NCI-H146 treated with DMSO at 0.1 percent for 48 hours (cell line): Measurements from ENCODE around the gene BMP8A.
"Not testable (repeated sequence)": the region's sequence is repeated elsewhere in the genome, so short reads cannot be mapped to it uniquely, and the experiment has no call there.

Experiments
- DNase-seq: peaks from one replicate; lab custom pipeline; 2025; ENCODE audit not compliant: unreplicated experiment; lab: John Stamatoyannopoulos, UW

Gene BMP8A, protein sequence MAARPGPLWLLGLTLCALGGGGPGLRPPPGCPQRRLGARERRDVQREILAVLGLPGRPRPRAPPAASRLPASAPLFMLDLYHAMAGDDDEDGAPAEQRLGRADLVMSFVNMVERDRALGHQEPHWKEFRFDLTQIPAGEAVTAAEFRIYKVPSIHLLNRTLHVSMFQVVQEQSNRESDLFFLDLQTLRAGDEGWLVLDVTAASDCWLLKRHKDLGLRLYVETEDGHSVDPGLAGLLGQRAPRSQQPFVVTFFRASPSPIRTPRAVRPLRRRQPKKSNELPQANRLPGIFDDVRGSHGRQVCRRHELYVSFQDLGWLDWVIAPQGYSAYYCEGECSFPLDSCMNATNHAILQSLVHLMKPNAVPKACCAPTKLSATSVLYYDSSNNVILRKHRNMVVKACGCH

DNA sequence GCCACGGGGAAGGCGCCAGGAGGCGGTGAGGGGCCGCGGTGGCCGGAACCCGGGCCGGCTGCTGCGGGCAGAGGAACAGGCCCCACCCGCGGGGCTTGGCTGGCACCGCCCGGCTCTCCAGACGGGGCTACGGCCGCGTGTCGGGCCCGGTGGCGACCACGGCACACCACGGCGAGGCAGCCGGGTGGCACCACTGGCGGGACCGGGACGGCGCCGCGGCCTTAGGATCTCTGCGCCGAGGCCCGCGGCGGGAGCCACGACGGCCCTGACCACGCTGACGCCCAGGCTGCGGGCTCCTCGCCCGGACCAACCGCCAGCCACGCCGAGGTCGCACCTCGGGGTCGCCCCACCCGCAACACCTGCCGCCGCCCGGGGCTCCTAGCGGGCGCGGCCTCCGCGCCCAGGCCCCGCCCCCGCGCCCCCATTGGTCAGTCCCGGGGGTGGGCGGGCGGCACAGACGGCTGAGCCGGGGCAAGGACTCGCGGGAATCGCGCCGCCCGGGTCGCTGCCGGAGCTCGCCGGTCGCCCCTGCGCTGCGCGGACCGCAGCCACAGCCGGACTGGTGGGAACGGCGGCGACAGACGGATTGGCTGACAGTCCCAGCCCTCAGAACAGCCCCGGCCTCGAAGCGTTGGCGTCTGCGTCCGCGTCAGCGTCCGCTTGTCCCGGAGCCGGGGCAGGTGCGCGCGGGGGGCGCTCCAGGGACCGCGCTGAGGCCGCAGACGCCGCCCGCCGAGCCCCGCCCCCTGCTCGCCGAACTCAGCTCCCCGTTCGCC, at the start of gene BMP8A:
Gene BMP8A, plus strand, starts transcription at position 491 of the 776 bp plus-strand sequence. CDS start 356 bp downstream, outside the sequence.
- DNase-seq, result peak; percentile 64

DNA sequence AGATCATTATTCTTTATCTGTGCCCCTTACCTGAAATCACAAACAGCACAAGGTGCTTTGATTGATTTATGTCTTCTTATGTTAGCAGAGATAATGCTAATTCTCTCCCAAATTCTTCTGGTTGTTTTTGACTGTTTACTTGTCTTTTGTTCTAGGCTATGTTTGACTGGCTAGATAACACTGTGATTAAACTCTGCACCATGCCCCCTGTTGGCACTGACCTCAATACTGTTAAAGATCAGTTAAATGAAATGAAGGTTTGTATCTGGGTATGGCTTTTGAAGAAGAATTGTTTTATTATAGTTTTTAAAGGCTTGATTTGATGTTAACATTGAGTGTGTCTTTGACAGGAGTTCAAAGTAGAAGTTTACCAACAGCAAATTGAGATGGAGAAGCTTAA, 49.6 kb upstream of the BMP8A start:
- no peak for DNase-seq

DNA sequence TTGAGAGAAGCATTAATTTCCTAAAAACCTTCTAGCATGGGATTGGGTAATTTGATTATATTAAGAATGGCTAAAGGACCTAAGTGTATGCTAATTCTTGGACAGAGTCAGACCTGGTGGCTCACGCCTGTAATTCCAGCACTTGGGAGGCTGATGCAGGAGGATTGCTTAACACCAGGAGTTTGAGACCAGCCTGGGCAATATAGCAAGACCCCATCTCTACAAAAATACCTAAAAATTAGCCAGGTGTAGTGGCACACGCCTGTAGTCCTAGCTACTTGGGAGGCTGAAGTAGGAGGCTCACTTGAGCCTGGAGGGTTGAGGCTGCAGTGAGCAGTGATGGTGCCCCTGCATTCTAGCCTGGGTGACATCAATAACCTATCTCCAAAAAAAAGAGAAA, 45.9 kb upstream of the BMP8A start:
- DNase-seq, result no peak

DNA sequence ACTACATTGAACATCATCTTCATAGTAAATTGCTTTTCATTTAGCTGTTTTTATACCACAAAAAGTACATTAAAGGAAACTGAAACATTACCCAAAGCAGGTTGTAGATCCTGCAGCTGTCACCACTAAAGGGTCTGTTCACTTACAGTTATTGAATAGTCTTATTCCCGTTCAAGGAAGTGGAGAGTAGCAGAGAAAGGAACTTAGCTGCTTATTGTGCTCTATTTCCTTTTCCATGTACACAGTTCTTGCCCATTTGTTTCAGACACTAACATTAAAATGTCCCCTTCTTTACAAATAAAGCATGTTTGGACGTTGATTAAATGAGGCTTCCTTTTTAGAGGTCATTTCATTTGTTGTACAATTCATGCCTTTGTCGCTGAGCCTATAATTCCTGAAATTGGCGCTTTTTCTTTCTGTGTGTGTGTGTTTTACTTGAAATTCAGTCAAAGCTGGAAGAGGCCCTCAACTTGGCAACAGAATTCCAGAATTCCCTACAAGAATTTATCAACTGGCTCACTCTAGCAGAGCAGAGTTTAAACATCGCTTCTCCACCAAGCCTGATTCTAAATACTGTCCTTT, 44.4 kb upstream of the BMP8A start:
- DNase-seq, result no peak

DNA sequence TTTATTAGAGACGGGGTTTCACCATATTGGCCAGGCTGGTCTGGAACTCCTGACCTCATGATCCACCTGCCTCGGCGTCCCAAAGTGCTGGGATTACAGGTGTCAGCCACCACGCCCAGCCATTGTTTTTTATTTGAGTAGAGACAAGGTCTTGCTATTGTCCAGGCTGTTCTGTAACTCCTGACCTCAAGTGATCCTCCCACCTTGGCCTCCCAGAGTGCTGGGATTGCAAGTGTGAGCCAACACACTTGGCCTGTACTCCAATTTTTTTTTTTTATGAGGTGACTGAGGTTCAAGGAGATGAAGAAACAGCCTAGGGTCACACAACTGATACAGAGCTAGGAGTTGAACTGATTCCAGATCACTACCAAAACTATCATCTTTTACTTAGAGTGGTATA, 41.4 kb upstream of the BMP8A start:
- DNase-seq, result not testable (repeated sequence)

DNA sequence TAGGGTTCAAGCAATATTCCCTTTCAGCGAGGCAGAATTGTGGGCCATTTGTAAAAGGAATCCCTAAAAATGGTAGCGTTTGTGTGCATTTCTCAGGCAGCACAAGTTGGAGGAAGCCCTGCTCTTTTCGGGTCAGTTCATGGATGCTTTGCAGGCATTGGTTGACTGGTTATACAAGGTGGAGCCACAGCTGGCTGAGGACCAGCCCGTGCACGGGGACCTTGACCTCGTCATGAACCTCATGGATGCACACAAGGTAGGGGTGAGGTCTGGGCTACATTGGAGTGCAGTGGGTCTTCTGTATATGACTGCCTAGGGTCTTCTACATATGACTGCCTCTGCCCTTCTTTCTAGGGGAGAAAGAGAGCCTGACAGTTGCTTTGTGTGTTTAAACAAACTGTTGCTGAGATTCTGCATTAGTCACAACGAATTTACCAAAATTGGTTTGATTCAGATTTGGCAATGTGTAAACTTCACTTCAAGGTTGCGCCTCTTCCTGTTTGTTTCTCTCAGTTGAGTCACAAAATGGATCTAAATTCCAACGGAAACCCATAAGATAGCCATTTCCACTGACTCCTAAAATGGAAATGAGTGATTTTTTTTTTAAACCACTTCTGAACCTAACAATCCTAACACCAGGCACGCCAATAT, 40.4 kb upstream of the BMP8A start:
- DNase-seq, result no peak

DNA sequence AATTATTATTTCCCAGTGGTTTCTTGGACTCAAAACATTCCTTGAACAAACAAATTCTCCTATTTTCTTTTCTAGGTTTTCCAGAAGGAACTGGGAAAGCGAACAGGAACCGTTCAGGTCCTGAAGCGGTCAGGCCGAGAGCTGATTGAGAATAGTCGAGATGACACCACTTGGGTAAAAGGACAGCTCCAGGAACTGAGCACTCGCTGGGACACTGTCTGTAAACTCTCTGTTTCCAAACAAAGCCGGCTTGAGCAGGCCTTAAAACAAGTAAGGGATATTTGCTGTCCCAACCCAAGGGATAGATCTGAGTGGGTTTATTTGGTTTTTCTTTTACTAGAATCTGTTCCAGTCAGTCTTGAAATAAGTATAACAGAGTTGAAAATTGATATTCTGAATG, 39.4 kb upstream of the BMP8A start:
- DNase-seq, result no peak

DNA sequence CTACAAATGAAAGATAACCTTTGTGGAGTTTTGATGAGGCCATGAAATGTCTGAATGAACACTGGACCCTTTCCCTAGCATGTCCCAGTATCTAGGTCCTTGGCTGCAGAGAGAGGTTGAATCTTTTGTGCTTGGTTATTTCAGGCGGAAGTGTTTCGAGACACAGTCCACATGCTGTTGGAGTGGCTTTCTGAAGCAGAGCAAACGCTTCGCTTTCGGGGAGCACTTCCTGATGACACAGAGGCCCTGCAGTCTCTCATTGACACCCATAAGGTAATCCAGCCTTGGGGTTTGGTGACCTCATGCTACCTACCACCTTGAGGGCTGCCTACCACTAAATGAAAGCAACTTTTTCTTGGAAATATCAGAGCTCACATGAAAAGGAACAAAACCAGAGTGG, 38.9 kb upstream of the BMP8A start:
- no peak for DNase-seq

DNA sequence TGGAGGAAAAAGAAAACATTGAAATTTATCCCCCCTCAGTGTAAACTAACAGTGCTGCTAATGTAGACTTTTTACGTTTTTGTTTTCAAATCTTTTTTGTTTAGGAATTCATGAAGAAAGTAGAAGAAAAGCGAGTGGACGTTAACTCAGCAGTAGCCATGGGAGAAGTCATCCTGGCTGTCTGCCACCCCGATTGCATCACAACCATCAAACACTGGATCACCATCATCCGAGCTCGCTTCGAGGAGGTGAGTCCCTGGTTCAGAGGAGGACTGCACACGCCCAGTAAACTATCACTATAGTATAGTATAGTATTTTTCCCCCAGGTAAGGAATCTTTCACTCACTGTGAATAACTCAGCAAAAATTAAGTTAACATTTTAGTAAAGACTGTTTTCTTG, 37.8 kb upstream of the BMP8A start:
- DNase-seq, result no peak

DNA sequence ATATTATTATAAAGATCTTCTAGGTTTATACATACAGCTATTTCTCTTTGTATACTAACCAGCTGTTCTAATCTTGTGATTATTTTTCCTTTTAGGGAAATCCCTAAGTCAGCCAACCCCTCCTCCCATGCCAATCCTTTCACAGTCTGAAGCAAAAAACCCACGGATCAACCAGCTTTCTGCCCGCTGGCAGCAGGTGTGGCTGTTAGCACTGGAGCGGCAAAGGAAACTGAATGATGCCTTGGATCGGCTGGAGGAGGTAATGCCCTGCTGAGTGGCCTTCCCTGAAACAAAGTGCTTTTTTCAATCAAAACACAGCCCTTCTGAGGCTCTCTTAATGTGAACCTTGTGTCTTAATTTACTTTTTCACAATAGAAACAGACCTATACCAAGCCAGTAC, 32.4 kb upstream of the BMP8A start:
- no peak for DNase-seq

DNA sequence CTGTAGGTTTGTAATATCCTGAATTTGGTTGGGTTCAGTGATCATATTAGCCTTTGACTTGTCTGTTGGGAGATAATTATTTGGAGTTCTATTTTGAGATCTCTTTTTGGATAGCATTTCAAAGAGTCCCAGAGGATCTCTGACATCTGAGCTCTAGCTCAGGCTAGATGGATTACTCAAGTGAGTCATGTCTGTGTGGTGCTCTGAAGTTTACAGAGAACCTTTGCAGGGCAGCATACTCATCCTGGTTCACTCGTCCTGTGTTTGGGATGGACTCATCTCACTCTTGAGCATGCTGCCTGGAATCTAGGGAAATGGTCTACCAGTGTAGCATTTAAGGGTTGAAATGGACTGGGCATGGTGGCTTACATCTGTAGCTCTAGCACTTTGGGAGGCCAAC, 29.4 kb upstream of the BMP8A start:
- no peak for DNase-seq

DNA sequence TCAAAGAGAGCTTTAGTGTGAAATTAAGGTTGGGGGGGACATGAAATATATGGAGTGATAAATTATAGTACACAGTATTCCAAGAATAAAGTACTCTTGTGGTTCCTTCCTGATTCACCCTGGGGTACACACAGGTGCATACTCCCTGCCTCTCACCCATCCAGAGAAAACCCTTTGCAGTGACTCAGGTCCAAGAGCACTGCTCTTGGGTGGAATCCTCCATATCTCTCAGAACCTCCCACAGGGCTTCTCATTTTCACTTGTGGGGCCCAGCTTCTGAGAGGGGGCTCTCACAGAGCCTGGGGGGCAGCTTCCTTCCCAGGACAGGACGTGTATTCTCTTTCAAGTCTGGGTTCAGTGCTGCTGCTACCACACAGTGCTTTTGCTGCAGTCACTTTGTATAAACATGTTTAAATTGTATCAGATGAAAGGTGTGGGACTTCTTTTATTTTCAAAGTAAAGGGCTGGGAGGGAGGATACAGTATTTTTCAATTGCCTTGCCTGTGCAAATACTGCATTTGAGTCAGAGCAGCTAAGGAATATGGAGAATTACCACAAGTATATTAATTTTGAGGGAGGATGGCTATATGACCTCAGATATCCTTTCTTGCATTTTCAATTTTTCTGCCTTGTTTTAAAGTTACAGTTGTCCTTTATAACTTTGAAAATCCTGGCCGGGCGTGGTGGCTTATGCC, 24.9 kb upstream of the BMP8A start:
- no peak for DNase-seq

DNA sequence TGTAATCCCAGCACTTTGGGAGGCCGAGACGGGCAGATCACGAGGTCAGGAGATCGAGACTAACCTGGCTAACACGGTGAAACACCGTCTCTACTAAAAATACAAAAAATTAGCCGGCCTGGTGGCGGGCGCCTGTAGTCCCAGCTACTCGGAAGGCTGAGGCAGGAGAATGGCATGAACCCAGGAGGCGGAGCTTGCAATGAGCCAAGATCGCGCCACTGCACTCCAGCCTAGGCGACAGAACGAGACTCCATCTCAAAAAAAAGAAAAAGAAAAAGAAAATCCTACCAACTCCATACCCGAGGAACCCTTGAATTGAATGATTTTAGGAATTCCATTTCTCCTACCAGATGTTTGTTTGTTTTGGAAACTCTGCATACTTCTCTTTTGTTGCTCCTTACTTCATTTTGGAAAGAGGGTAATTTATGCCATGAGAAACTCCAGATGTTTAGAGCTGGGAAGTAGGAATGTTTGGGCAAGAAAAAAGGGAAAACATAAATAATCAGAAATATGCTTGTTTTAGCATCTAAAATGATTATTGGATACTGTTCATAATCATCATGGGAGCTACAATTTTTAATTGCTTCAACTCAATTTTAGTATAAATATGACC, 24.2 kb upstream of the BMP8A start:
- DNase-seq, result not testable (repeated sequence)

DNA sequence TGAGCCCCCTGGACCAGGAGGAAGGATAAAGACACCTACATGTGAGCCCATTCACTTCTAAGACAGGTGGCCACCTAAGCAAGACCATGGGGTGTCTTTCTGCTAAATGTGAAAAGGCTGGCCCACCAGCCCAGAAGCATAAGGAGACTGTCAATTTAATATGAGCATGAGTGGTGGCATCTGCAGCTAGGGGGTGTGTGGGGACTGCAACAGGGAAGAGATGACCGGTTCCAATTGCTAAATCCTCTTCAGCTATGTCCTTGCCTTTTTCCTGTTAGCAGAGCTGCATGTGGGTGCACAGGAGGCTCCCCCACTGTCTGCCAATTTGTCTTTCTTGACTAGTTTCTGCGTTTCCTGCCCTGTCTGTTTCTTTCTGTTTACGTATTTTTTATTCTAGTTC, 22.3 kb upstream of the BMP8A start:
- DNase-seq, result no peak

DNA sequence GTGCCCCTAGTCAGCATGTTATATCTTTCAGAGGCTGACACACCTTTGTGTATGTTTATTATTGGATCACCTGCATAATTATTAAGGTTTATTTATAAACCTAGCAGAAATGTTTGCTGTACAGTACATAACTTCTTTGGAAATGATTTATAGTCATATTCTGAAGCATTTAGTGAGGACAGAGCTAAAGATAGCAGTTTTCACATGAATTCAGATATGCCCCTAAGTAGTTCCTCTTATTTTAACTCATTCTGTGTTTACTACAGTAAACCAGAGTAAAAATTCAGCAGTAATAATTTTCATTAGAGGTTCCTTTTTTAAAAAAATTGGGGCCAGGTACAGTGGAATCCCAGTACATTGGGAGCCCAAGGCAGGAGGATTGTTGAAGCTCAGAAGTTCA, 21.4 kb upstream of the BMP8A start:
- DNase-seq, result no peak

DNA sequence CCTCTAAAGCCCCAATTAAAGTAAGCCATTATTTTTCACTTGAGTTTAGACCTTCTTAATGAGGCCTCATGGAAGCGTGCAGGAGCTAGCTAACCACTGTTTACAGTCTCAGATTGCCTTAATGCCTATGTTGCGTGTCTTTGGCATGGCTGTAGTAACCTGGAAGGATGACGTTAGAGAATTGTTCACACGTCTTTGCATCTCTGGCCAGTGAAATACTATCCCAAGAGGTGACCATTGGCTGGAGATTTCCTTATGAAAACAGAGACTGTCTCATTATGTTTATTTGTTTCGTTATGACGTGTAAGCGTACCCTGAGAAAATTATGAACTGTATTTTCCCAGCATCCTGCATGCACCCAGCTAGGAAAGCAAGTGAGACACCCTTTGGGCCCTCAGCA, 18.6 kb upstream of the BMP8A start:
- DNase-seq, result no peak

DNA sequence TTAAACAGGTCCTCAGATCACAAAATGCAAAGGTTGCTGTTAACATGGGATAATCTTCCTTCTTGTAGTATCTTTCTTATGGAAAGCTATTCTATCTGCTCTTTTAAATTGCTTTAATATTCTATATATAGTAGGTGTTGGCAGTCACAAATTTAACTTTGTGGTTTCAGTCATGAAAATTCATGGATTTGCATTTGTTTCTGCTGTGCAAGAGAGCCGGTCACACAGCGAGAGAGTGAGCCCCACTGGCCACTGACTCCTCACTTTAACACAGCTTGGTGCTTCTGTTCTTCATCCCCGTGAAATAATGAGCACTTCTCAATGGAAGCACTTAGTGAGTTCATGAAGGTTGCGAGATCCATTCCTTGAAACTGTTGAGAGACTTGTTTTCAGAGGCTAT, 18.1 kb upstream of the BMP8A start:
- DNase-seq, result no peak

DNA sequence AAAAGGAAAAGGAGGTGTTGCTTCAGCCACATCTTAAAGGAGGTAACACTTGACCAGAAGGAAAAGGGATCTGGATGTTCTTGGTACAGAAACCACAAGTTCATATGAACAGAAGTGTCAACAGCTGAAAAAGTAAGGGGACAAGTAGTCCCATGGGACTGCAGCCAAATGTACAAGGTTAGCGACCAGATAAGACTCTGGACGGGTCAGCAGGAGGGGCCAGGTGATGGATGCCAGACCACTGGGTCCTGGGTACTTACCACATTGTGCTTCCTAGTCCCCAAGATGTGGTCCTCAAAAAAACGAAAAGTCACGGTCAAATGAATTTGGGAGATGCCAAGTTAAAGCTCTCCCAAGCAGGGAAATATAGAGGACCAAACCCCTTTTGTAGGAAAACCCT, 16.6 kb upstream of the BMP8A start:
- DNase-seq, result no peak

DNA sequence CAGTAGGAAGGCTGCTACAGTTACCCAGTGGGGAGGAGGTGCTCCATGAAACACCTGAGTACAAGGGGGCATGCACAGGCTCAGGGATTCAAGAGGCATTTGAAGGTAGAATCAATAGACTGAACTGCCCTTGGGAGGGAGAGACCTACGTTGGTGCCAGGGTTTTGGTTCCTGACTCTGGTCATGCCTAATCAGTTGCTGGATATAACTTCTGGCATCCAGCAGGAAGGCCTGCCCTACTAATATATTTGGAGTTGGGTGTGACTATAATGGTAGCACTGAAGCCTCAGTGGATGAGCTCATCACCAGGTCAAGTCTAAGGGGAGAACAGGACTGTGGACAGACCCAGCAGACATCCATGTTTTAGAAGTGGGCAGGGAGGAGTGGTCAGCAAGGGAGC, 15.9 kb upstream of the BMP8A start:
- DNase-seq, result not testable (repeated sequence)

DNA sequence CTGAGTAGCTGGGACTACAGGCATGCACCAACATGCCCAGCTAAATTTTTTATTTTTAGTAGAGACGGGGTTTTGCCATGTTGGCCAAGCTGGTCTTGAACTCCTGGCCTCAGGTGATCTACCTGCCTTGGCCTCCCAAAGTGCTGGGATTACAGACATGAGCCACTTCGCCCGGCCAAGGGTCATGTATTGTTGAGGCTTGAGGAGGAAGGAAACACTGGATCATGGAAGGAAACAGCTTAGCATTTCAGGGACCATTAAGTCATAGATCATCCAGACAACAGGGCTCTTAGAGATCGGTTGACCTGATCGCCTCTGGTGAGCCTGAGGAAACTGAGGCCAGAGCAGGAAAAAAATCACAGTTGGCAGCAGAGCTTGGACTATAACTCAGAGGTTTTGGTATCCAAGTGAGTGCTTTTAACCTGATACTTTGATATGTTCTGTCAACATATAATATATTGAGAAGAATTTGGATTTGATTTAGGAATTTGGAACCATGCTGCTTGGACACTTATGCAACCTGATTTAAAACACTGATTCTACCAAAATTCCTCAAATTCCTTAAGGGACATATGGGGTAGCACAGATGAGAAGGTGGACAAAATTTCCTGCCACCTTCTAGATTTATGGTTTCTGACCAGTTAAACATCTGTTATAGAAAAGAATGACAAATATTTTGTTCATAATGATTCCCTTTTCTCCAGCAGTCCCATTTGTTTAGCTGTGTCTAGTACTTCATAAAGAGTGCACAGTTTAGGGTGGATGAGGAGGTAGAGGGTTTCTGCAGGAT, 13.1 kb upstream of the BMP8A start:
- DNase-seq, result no peak
